Measurements from ENCODE around the gene PPP6R2. TPM values are rescaled to one million over a fixed set of nuclear protein-coding genes. Genes with fewer than 3 reads are reported as not detected.

The PPP6R2 gene
- polyA plus RNA-seq, 1 donor (not counting 4 experiments of a cell fraction or from before 2014, with no cell fraction given): 19.8 TPM

DNA sequence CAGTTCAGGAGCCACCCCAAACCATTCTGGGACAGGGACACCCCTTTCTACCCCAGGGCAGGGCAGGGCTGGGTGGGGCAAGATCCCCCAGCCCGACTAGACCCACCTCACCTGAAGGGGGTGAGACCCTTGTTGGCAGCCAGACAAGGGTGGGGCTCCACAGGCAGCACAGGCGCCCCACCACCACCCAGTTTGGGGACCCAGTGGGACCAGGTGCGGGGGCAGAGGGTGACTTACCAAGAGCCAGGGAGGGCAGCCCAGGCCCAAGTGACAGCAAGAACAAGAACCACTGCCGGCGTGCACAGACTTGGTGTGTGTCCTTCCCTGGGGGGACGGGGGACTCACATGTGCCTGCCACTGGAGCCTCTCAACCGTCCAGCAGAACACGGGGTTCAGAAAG lies 140.4 kb downstream of the PPP6R2 start:
- no peak for TF ChIP-seq EZH2 (IDR thresholded peaks at IDR 0.05; ENCODE audit: low read length)
- TF ChIP-seq, protein P1, sequence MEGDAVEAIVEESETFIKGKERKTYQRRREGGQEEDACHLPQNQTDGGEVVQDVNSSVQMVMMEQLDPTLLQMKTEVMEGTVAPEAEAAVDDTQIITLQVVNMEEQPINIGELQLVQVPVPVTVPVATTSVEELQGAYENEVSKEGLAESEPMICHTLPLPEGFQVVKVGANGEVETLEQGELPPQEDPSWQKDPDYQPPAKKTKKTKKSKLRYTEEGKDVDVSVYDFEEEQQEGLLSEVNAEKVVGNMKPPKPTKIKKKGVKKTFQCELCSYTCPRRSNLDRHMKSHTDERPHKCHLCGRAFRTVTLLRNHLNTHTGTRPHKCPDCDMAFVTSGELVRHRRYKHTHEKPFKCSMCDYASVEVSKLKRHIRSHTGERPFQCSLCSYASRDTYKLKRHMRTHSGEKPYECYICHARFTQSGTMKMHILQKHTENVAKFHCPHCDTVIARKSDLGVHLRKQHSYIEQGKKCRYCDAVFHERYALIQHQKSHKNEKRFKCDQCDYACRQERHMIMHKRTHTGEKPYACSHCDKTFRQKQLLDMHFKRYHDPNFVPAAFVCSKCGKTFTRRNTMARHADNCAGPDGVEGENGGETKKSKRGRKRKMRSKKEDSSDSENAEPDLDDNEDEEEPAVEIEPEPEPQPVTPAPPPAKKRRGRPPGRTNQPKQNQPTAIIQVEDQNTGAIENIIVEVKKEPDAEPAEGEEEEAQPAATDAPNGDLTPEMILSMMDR (optimal IDR thresholded peaks at IDR 0.05 in 1 of 3, IDR thresholded peaks at IDR 0.05 in 1 of 3, conservative IDR thresholded peaks at IDR 0.05 in 1 of 3; ENCODE audit: extremely low read depth in 1 of 3, insufficient read depth in 2 of 3, low read length in 3 of 3): no peak
- Histone ChIP-seq H3K4me1 (ENCODE audit: control insufficient read depth, extremely low read depth, insufficient read depth, low read length) (no peaks in the 10 kb centered on the region), H2AFZ (ENCODE audit: control insufficient read depth, low read length) (no peak overlapping the region), H3K27ac (ENCODE audit: control insufficient read depth, insufficient read depth, low read length) (no peak overlapping the region), H3K9ac (ENCODE audit: control insufficient read depth, extremely low read depth, insufficient read depth, low read length) (no peak overlapping the region), H3K4me2 (ENCODE audit: control insufficient read depth, extremely low read depth, insufficient read depth, low read depth, low read length) (no peak overlapping the region), H3K79me2 (ENCODE audit: control insufficient read depth, insufficient read depth, low read length) (no peaks in the 10 kb centered on the region), H4K20me1 (ENCODE audit: control insufficient read depth, extremely low read depth, insufficient read depth, low read length) (peaks cover 3% of the 10 kb centered on the region), H3K36me3 (ENCODE audit: control insufficient read depth in 2 of 2, extremely low read depth in 1 of 2, insufficient read depth in 2 of 2, low read length in 2 of 2) (no peaks in the 10 kb centered on the region), H3K4me3 (ENCODE audit: control insufficient read depth in 2 of 3, extremely low read depth in 1 of 3, insufficient read depth in 2 of 3, low read depth in 1 of 3, low read length in 3 of 3) (no peak overlapping the region), H3K9me1 (ENCODE audit: control insufficient read depth, extremely low read depth, insufficient read depth, low read length) (no peaks in the 10 kb centered on the region), H3K27me3 (ENCODE audit: control insufficient read depth, extremely low read depth, insufficient read depth, low read length) (peaks cover 33% of the 10 kb centered on the region), H3K9me3 (ENCODE audit: control insufficient read depth, low read depth, low read length) (no peaks in the 10 kb centered on the region)
- FAIRE-seq: no peak
- dilution Hi-C loops (cut with MboI; ENCODE audit: extremely low pct_ligation_motif_present, low sequenced_read_pairs): no loop called here
- no peak for DNase-seq (ENCODE audit: low read depth, low spot score)

DNA sequence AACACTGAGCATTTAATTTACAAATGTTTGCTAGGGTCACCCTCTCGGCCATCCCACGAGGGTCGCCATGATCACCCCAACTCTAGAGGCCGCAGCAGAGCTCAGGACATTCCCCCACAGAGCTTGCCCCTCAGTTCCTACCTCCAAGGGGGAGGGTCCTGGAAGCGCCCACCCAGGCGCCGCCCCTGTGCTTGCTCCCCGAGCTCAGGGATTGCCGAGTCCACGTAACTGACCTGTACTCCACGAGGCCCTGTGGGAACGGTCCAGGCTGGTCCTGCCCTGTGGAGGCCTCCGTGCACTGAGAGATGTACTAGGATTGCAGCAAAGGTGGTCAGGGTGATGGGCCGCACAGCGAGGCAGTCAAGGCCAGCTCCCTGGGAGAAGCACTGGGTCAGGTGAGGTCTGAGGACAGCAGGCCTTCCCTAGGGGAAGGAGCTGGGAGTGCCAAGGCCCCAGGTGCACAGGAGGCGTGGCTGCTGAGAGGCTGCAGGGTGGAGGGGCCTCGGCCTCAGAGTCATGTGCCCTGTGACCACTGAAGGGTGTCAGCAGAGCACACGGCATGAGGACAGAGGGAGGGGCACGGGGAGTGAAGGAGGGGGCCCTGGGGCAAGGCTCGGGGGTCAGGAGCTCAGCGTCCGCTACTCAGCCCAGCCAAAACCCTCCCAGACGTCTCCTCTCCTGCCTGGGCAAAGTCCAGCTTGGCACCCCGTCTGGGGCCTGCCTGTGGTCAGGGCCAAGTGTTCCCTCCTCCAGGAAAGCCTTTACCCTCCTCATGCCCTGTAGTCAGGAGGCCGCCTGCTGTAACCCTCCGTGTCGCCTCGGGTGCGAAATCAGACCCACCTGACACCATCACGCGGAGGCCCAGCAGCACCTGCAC lies 141.1 kb downstream of the PPP6R2 start:
- H3K27me3 ChIP-seq (ENCODE audit: control insufficient read depth, extremely low read depth, insufficient read depth, low read length): peaks cover 33% of the 10 kb centered on the region

More for the DNA sequence above, 141.1 kb downstream of the PPP6R2 start:
- Histone ChIP-seq H3K9me3 (ENCODE audit: control insufficient read depth, low read depth, low read length) (no peaks in the 10 kb centered on the region), H3K4me3 (ENCODE audit: control insufficient read depth in 2 of 3, extremely low read depth in 1 of 3, insufficient read depth in 2 of 3, low read depth in 1 of 3, low read length in 3 of 3) (no peak overlapping the region), H3K9ac (ENCODE audit: control insufficient read depth, extremely low read depth, insufficient read depth, low read length) (no peak overlapping the region), H3K9me1 (ENCODE audit: control insufficient read depth, extremely low read depth, insufficient read depth, low read length) (no peaks in the 10 kb centered on the region), H4K20me1 (ENCODE audit: control insufficient read depth, extremely low read depth, insufficient read depth, low read length) (peaks cover 3% of the 10 kb centered on the region), H3K4me2 (ENCODE audit: control insufficient read depth, extremely low read depth, insufficient read depth, low read depth, low read length) (no peak overlapping the region), H3K36me3 (ENCODE audit: control insufficient read depth in 2 of 2, extremely low read depth in 1 of 2, insufficient read depth in 2 of 2, low read length in 2 of 2) (no peaks in the 10 kb centered on the region), H3K79me2 (ENCODE audit: control insufficient read depth, insufficient read depth, low read length) (no peaks in the 10 kb centered on the region), H2AFZ (ENCODE audit: control insufficient read depth, low read length) (no peak overlapping the region), H3K4me1 (ENCODE audit: control insufficient read depth, extremely low read depth, insufficient read depth, low read length) (no peaks in the 10 kb centered on the region), H3K27ac (ENCODE audit: control insufficient read depth, insufficient read depth, low read length) (no peak overlapping the region)
- dilution Hi-C loops (cut with MboI; ENCODE audit: extremely low pct_ligation_motif_present, low sequenced_read_pairs): no loop called here
- FAIRE-seq (no peak), DNase-seq (ENCODE audit: low read depth, low spot score) (no peak)
- TF ChIP-seq, protein P1 (optimal IDR thresholded peaks at IDR 0.05 in 1 of 3, IDR thresholded peaks at IDR 0.05 in 1 of 3, conservative IDR thresholded peaks at IDR 0.05 in 1 of 3; ENCODE audit: extremely low read depth in 1 of 3, insufficient read depth in 2 of 3, low read length in 3 of 3): no peak
- TF ChIP-seq EZH2 (IDR thresholded peaks at IDR 0.05; ENCODE audit: low read length): no peak

All from keratinocyte (primary cell).